GM10266 (cell line): Measurements from ENCODE around the gene HIPK2.

Source experiments
- DNase-seq: peaks from one replicate; pipeline ENCODE4 v3.0.0; 2012; ENCODE audit errors: extremely low spot score
- CTCF ChIP-seq: IDR thresholded peaks from 2 replicates; pipeline ENCODE4 v1.5.1; 2012; ENCODE audit warnings: mild to moderate bottlenecking, low read depth; ENCODE audit not compliant: control insufficient read depth, insufficient read depth; ENCODE audit errors: missing control alignments

The HIPK2 gene

GRCh38 chr7:139566736-139567646 is 210.8 kb downstream of the HIPK2 start:
- TF ChIP-seq CTCF: no peak
- DNase-seq: no peak

GRCh38 chr7:139566075-139566474 is 211.7 kb downstream of the HIPK2 start:
- DNase-seq: no peak
- no peak for TF ChIP-seq CTCF

GRCh38 chr7:139563856-139564255 is 213.9 kb downstream of the HIPK2 start:
- no peak for TF ChIP-seq CTCF

GRCh38 chr7:139562961-139563565 is 214.7 kb downstream of the HIPK2 start:
- no peak for DNase-seq
- no peak for TF ChIP-seq CTCF

More at GRCh38 chr7:139563856-139564255, 213.9 kb downstream of the HIPK2 start:
- no peak for DNase-seq

- no peak for DNase-seq
- no peak for TF ChIP-seq CTCF
These were observed 215.3 kb downstream of the HIPK2 start for GRCh38 chr7:139562491-139562890.

- TF ChIP-seq CTCF: no peak
- DNase-seq: no peak
These were observed 217.1 kb downstream of the HIPK2 start for GRCh38 chr7:139560678-139561077.

- no peak for DNase-seq
- no peak for TF ChIP-seq CTCF
These were observed 217.6 kb downstream of the HIPK2 start for GRCh38 chr7:139560199-139560598.
